C4-2B (cell line): Measurements from ENCODE around the gene DPF3.

Experiments used
- ZFX ChIP-seq: fragments of 450-650 bp; IDR thresholded peaks from 2 replicates; pipeline ENCODE4 v1.6.1; 2017
- TF ChIP-seq, protein P1 (sequence below): fragments of 450-650 bp; conservative IDR thresholded peaks from 2 replicates; pipeline ENCODE4 v1.5.1; 2017; ENCODE audit warnings: mild to moderate bottlenecking

DNA sequence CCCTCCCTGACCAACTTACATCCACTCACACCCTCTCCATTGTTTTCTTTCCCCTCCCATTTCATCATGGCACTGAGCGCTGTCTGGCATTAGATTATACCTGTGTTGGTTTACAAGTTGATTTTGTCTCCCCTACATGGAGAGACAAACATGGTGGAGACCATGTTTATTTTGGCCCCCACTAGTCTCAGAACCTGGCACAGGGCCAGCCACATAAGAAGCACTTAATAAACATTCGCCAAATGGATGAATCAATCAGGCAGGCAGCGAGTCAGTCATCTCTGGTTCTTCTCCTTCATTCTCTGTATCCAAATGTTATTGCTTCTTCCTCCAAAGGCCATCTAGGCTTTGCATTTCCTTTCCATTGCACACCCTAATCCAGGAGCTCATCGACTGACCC lies 177.4 kb downstream of the DPF3 start:
- TF ChIP-seq, protein P1, sequence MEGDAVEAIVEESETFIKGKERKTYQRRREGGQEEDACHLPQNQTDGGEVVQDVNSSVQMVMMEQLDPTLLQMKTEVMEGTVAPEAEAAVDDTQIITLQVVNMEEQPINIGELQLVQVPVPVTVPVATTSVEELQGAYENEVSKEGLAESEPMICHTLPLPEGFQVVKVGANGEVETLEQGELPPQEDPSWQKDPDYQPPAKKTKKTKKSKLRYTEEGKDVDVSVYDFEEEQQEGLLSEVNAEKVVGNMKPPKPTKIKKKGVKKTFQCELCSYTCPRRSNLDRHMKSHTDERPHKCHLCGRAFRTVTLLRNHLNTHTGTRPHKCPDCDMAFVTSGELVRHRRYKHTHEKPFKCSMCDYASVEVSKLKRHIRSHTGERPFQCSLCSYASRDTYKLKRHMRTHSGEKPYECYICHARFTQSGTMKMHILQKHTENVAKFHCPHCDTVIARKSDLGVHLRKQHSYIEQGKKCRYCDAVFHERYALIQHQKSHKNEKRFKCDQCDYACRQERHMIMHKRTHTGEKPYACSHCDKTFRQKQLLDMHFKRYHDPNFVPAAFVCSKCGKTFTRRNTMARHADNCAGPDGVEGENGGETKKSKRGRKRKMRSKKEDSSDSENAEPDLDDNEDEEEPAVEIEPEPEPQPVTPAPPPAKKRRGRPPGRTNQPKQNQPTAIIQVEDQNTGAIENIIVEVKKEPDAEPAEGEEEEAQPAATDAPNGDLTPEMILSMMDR: no peak
- TF ChIP-seq ZFX: no peak
